ENCODE measurements around the gene ZNF780B. TPM values are rescaled to one million over a fixed set of nuclear protein-coding genes. Genes with fewer than 3 reads are reported as not detected.

The ZNF780B gene
- total and polyA plus RNA-seq, 2 experiments from 2014 or later: 3.1 to 11.5 TPM

DNA sequence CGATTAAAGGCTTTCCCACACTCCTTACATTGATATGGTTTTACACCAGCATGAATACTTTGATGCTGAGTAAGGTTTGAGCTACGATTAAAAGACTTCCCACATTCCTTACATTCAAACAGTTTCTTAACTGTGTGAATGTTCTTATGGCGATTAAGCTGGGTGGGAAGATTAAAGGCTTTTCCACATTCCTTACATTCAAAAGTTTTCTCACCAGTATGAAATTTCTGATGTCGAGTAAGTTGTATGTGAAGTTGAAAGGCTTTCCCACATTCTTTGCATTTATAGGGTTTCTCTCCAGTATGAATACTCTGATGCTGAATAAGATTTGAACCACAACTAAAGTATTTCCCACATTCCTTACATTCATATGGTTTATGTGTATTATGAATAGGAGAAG lies 20.0 kb downstream of the ZNF780B start:
- no peak overlapping the region for H3K4me2 ChIP-seq
- H3K27ac ChIP-seq: no peak overlapping the region
- H3K79me2 ChIP-seq: no peaks in the 10 kb centered on the region
- peaks cover 5% of the 10 kb centered on the region for H3K36me3 ChIP-seq (replicated peaks; ENCODE audit: insufficient read depth, low read depth)
- no peak overlapping the region for H3K4me3 ChIP-seq
- H3K9me2 ChIP-seq (replicated peaks; ENCODE audit: insufficient read depth): no peaks in the 10 kb centered on the region
- TF ChIP-seq, protein P1, sequence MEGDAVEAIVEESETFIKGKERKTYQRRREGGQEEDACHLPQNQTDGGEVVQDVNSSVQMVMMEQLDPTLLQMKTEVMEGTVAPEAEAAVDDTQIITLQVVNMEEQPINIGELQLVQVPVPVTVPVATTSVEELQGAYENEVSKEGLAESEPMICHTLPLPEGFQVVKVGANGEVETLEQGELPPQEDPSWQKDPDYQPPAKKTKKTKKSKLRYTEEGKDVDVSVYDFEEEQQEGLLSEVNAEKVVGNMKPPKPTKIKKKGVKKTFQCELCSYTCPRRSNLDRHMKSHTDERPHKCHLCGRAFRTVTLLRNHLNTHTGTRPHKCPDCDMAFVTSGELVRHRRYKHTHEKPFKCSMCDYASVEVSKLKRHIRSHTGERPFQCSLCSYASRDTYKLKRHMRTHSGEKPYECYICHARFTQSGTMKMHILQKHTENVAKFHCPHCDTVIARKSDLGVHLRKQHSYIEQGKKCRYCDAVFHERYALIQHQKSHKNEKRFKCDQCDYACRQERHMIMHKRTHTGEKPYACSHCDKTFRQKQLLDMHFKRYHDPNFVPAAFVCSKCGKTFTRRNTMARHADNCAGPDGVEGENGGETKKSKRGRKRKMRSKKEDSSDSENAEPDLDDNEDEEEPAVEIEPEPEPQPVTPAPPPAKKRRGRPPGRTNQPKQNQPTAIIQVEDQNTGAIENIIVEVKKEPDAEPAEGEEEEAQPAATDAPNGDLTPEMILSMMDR (IDR thresholded peaks at IDR 0.05; ENCODE audit: poor library complexity): no peak
- WGBS (ENCODE audit: low lambda C conversion rate, missing lambda C conversion rate): 97% methylated on average over 4 of the region's 4 CpGs
- H3K9me3 ChIP-seq (ENCODE audit: low read depth): peaks cover 59% of the 10 kb centered on the region
- no peak overlapping the region for H2AFZ ChIP-seq
- H3K27me3 ChIP-seq: no peaks in the 10 kb centered on the region
- H4K20me1 ChIP-seq (ENCODE audit: insufficient read depth, poor library complexity, severe bottlenecking): no peaks in the 10 kb centered on the region
- H3K4me1 ChIP-seq (ENCODE audit: insufficient read depth): no peaks in the 10 kb centered on the region
- DNase-seq (ENCODE audit: low spot score): no peak

DNA sequence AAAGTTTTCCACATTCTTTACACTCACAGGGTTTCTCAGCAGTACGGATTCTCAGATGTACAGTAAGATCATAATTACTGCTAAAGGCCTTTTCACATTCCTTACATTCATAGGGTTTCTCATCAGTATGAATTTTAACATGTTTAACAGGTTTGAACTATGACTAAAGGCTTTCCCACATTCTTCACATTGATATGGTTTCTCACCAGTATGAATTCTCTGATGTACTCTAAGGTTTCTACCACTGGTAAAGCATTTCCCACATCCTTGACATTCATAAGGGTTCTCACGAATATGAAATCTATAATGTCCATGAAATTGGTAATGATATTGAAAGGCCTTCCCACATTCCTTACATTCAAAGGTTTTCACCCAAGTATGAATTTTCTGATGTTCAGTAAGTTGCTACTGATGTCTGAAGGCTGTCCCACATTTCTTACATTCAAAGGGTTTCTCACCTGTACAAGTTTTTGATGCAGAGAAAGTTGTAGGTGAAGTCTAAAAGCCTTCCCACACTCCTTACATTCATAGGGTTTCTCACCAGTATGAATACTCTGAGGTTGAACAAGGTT lies 22.0 kb downstream of the ZNF780B start:
- 96% methylated on average over 2 of the region's 2 CpGs for WGBS (ENCODE audit: low lambda C conversion rate, missing lambda C conversion rate)
- H4K20me1 ChIP-seq (ENCODE audit: insufficient read depth, poor library complexity, severe bottlenecking): no peaks in the 10 kb centered on the region
- TF ChIP-seq EZH2phosphoT487 (IDR thresholded peaks at IDR 0.05; ENCODE audit: low read depth, severe bottlenecking, unreplicated experiment): no peak
- TF ChIP-seq, protein P1 (IDR thresholded peaks at IDR 0.05; ENCODE audit: poor library complexity): no peak
- TF ChIP-seq EZH2 (IDR thresholded peaks at IDR 0.05; ENCODE audit: borderline replicate concordance): no peak
- H2AFZ ChIP-seq: no peak overlapping the region
- no peak overlapping the region for H3K4me3 ChIP-seq
- no peaks in the 10 kb centered on the region for H3K27me3 ChIP-seq
- no peaks in the 10 kb centered on the region for H3K9me2 ChIP-seq (replicated peaks; ENCODE audit: insufficient read depth)
- no peak overlapping the region for H3K27ac ChIP-seq
- peaks cover 63% of the 10 kb centered on the region for H3K9me3 ChIP-seq (ENCODE audit: low read depth)
- H3K36me3 ChIP-seq (replicated peaks; ENCODE audit: insufficient read depth, low read depth): peaks cover 5% of the 10 kb centered on the region
- no peak for DNase-seq (ENCODE audit: low spot score)
- H3K79me2 ChIP-seq: no peaks in the 10 kb centered on the region
- H3K4me2 ChIP-seq: no peak overlapping the region
- H3K4me1 ChIP-seq (ENCODE audit: insufficient read depth): no peaks in the 10 kb centered on the region

DNA sequence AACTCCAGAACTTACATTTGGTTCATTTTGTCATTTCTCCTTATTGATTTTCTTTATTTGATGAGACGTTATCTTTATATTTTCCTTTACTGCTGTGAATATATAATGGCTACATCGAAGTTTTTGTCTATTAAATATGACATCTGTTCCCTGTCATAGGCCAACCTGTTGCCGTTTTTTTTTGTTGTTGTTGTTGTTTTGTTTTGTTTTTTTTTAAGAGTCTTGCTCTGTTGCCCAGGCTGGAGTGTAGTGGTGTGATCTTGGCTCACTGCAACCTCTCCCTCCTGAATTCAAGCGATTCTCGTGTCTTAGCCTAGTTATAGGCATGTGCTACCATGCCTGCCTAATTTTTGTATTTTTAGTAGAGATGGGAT lies 29.4 kb downstream of the ZNF780B start:
- H3K9me3 ChIP-seq (ENCODE audit: low read depth): peaks cover 49% of the 10 kb centered on the region
- no peak for TF ChIP-seq EZH2 (IDR thresholded peaks at IDR 0.05; ENCODE audit: borderline replicate concordance)
- no peak for TF ChIP-seq EZH2phosphoT487 (IDR thresholded peaks at IDR 0.05; ENCODE audit: low read depth, severe bottlenecking, unreplicated experiment)
- TF ChIP-seq, protein P1 (IDR thresholded peaks at IDR 0.05; ENCODE audit: poor library complexity): no peak
- H3K27me3 ChIP-seq: no peaks in the 10 kb centered on the region
- H3K27ac ChIP-seq: no peak overlapping the region
- no peaks in the 10 kb centered on the region for H3K4me1 ChIP-seq (ENCODE audit: insufficient read depth)
- H4K20me1 ChIP-seq (ENCODE audit: insufficient read depth, poor library complexity, severe bottlenecking): no peaks in the 10 kb centered on the region
- H3K4me2 ChIP-seq: no peak overlapping the region
- no peaks in the 10 kb centered on the region for H3K9me2 ChIP-seq (replicated peaks; ENCODE audit: insufficient read depth)
- no peak overlapping the region for H3K4me3 ChIP-seq
- H3K36me3 ChIP-seq (replicated peaks; ENCODE audit: insufficient read depth, low read depth): no peaks in the 10 kb centered on the region
- WGBS (ENCODE audit: low lambda C conversion rate, missing lambda C conversion rate): 98% methylated on average over 5 of the region's 5 CpGs
- no peak for DNase-seq (ENCODE audit: low spot score)
- no peak overlapping the region for H2AFZ ChIP-seq
- no peaks in the 10 kb centered on the region for H3K79me2 ChIP-seq

Measured in hepatocyte (in vitro differentiated cells).